GM19351 (cell line): ENCODE data around the gene RAD21L1.
"Not testable (repeated sequence)": the region's sequence is repeated elsewhere in the genome, so short reads cannot be mapped to it uniquely, and the experiment has no call there.

Experiments
- ATAC-seq: cut with Tn5 transposase; IDR thresholded peaks from one replicate; pipeline ENCODE4 v1.9.1; 2021; ENCODE audit warnings: mild to moderate bottlenecking, moderate library complexity; ENCODE audit not compliant: unreplicated experiment

RAD21L1 gene

DNA sequence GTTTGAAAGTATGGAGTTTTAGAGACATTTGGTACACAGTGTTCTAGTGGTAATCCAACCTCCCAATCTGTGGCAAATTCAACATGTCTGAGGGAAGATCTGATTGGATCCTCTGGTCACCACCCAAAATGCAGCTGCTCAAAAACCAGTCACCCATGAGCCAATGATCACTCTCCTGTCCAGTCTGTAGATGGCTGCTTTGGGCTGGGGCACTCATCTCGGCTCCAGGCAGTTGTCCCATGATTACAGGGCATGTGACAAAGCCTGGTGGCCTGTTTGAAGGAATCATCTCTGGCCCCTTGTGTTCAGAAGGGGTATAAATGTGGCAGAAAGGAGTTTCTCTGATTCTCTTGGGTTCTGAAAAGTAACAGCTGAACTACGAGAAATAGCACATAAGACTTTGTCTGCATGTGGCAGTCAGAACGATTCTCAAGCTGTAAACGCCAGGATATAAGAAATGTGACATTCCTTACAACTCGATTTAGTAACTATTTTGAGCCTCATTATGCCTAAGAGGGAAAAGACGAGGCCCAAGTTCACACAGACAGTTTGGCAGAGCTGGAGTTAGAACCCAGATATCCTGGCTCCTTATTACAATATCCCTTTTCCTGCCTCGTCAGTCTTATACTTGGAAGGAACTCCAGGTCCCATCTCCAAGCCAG, 26.5 kb upstream of the RAD21L1 start:
- no peak for ATAC-seq

DNA sequence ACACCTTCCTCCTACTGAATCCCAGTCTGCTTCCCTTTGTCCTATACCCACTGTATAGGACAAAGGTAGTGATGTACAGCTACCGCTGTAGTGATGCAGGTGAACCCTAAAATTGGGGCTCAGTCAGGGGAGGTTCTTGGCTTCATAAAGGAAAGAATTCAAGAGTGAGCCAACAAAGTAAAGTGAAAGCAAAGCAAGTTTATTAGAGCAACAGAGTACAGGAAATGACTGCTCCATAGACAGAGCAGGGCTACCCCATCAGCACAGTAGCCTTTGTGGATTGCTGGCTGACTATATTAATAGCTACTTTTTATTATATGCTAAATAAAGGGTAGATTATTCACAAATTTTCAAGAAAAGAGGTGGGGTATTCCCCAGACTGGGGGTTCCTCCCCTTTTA, 25.9 kb upstream of the RAD21L1 start:
- no peak for ATAC-seq

DNA sequence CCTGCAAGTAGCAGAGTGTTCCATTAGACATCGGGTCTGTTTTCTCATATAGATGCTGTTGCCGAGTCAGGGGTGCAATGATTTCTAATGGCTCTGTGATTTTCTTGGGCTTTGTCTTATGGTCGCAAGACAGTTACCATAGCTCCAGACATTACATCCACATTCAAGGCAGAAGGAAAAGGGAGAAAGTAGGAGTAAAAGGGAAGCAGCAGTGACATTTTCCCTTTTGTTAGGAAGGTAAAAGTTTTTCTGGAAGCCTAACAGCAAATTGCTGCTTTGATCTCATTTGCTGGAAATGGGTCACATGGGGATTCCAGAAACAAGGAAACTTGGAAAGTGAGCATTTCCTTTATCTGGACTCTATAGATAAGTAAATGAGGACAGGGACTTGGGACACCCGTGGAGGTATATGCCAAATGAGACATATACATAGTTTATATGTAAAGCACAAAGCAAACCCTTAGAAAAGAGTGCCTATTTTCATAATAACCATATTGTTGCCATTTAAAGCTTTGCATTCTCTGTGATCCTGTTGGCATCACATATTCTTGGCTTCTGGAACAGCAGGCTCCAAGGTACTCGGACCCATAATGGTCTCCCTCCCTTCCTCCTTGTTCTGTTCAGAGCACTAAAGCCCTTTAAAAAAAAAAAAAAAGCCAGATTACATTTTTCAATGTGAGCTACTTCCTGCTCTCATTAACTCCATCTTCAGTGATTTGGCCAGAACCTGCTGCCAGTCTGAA, 22.9 kb upstream of the RAD21L1 start, which contains the start of gene C20orf202:
Gene C20orf202 (plus strand): TSS at position 693 of the 743 bp plus-strand sequence. CDS start 132 bp downstream, outside the sequence.
- no peak for ATAC-seq

DNA sequence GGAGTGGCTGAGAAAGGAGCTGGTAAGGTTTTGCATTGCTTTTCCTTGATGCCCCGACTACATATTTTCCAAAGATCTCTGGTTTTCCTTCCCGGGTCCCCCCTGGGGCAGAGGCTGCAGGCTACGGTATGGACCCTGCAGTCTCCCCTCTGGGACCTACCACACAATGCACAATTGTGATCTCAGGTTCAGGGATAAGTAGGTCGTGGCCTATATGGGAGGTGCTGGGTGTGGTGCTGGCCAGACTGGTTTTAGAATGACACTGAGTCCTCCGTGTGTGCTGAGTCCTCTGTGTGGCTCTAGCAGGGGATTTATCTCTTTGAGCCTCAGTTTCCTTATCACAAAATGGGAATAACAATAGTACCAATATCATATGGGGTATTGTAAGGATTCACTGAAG, 22.2 kb upstream of the RAD21L1 start:
- ATAC-seq: no peak

DNA sequence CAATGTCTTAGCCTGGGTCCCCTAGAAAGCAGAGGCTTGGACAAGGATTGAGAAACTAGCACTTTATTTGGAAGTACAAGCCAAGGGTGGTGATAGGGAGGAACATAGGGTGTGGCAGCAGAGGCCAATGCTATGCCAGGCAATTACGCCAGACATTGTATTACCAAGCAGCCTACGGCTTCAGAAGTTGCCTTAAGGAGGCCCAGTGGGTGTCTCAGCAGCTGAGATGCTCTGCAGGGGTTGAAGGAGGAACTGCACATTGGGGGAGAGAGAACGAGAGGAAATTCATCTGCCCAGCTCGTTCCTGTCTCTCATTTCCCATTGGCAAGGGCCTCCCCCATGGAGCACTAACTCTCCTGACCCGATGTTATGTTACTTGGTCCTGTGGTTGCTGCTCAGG, 21.7 kb upstream of the RAD21L1 start:
- no peak for ATAC-seq

DNA sequence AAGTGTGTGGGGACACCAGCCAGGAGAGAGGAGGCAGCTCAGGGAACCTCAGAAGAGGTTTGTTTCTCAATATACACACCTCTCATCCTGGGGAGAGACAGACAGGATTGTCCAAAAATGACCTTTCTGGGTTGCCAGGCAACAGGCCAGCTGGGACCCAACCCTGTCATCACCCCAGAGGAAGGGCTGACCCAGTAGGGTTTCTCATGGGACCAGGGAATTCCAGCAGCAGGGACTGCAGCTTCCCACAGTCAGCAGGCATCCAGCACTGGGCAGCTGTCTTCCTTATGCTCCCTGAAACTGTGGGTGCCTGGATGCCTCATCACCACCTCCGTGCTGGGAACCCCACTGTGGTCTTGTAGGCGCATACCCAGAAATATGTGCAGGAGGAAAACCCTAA, 21.3 kb upstream of the RAD21L1 start:
- no peak for ATAC-seq

DNA sequence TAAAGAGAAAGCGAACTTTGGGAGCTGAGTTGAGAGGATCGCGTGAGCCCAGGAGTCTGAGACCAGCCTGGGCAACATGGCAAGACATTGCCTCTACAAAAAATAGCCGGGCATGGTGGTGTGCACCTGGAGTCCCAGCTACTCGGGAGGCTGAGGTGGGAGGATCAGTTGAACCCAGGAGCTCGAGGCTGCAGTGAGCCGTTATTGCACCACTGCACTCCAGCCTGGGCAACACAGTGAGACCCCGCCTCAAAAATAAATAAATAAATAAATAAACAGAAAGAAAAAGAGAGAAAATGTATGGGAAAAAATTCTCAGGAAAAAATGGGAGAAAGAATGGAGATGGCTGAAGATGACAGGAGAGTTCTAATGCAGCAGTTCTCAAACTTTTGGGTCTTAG, 20.0 kb upstream of the RAD21L1 start:
- ATAC-seq: no peak

DNA sequence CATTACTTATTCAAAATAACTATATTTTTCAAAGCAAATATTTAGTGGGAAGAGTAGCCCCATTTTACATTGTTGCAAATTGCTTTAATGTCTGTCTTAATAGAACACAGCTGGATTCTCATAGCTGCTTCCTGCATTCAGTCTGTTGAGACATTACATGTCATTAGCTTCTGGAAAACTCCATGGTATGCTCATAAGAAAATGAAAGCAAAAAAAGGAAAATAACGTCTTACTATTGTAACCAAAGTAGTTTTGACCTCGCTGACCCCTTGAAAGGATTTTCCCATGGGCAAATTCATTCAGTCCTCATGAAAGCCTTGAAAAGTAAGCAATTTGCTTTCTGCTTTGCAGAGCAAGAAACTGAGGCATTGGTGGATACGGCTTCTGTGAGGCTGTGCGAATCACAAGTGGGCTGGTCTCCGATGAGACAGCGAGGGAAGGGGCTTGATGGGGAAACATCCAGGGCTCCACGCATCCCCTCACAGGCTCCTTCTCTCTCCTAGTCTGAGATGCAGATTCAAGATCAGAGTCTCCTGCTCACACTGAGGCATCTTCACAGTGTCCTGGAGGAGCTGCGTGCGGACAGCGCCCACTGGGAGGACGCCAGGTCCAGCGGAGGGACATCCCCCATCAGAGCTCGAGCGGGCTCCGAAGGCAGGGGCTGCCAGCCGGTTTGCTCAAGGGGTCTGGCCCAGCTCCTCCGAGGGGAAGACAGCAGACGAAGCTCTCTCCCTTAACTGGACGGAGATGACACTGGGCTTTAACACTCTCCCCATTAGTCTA, 19.3 kb upstream of the RAD21L1 start:
- ATAC-seq: no peak

DNA sequence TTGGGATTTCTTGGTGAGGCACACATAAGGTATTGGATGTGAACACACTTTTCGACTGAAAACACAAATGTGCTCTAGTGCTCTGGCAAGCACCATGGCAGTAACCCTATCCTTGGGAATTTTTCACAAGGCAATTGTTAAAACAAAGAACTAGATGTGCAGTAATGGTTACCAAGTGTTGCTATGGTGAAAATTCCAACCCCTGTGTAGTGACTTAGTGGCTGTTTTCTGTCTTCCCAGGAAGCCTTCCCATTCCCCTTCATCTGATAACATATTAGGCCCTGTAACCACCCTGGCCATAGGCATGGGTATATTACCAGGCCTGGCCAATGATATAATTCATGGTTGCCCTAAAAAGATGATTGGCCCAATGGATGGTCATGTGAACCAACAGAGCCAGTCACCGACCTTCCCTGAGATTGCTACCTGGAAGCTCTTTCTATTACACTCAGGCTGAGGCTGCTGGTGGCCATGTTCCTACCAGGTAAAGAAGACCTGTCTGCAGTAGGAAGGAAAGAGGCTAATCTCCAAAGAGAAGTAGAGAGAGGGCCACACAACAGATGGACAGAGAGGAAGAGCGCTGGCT, 18.5 kb upstream of the RAD21L1 start:
- ATAC-seq: no peak

DNA sequence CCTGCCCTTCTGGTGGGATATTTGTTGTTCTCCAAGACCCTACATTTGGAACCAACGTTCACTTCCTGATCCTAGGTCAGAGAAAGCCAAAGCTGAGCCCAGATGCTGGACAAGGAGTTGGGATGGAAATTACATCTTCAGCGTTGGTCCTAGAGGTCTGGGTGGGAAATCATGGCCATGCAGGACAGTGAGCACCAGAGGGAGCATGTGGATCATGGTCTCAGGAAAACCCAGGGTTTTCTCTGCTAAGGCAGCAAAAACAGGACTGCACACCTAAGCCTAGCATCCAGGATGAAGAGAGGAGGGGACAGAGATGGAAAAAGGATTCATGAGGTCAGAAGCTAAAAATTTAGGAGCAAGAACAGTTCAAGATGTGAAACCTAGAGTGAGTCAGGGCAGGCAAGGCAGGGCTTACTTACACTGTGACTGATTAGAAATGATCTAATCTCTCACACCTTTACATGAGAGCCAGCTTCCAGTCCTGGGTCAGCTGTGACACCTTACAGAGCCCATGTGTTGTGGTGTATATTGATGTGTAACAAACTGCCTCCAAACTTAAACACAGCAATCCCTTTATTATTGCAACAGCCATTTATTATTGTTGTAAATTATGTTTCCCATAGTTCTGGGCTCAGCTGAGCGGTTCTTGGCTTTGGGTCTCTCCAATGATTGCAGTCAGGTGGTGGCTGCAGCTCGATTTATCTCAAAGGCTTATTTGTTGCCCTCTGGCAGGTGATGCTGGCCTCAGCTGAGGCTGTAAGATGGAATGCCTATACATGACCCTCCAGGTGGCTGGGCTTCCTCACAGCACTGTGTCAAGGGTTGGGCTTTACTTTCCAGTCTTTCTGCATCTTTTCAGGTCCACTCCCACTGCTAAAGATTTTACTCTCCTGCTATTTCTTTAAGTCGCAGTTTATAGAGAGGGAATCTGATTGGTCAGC, 16.1 kb upstream of the RAD21L1 start:
- no peak for ATAC-seq

DNA sequence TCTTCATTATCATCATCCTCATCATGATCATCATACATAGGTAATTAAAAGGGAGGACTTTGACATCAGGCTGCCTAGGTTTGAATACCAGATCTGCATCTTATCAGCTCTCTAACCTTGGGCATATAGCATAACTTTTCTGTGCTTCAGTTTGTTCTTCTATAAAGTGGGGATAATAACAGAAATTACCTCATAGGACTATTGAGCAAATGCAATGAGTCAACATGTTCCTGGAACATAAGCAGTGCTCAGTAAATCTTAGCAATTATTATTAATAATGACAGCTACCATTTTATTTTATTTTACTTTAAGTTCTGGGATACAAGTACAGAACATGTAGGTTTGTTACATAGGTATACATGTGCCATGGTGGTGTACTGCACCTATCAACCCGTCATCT, 15.3 kb upstream of the RAD21L1 start:
- no peak for ATAC-seq

DNA sequence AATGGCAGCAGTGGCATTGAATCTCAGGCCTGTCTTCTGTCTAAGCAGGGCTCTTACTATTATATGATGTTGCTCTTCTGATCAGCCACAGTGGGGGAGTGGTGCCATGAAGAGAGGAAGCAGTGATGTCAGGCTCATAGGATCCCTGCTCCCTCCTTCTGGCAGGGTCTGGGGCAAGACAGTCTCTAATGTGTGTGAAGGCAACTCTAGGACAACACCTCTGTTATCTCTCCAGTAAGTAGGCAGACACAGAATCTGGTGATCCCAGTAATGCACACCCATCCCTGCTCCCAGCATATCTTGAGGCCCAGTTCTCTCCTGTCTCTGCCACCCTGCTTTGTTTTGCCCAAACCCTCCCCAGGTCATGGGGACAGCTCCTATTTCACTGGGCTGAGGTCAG, 13.8 kb upstream of the RAD21L1 start:
- no peak for ATAC-seq

DNA sequence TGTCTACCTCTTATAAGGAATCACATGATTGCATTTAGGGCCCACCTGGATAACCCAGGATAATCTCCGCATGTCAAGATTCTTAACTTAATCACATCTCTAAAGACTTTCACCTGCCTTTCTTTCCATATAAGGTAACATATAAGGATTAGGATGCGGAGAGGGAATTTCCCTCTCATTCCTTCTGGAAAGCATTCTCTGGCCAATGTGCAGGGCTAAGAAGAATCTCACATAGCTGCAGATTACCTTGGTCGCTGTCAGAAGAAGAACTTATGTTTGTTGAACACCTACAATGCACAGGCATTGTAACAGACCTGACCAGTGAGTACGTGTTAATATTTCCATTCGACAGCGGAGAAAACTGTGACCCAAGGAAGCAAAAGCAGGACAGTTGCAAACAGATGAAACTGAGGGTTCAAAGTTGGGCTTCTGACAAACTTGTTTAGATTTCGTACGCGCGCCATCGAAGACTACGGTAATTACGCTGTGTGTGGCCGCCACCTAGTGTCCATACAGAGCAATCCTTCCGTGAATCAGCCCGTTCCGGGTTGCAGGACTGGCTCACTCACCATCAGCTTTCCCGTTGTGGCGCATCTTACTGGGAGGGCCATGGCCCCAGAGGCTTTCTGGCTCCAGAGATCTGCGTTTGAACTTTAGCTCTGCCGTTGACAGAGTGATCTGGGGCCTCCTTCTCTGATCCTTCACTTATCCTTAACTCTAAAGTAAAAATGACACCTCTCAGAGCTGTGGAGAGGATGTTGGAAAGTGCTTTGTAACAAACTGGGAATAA, 13.0 kb upstream of the RAD21L1 start:
- ATAC-seq: peak; percentile 79

DNA sequence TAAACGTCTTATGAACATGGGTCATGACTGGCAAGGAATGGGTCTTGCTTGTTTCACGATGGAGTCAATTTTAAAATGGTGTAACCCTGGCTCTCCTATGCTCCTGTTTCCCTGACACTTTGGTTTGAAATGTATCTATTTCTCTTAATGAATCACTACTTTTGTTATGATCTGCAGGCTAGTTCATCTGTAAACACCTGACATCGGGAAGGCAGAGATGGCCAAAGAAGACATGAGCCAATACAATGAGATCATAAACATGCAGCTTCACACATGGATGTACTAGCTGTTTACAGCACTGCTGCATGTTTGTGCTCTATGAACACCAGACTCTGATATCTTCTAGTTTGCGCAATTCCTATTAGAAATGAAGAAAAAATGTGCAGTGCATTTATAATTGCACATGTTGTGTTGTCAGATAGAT, 11.0 kb upstream of the RAD21L1 start:
- ATAC-seq: no peak

DNA sequence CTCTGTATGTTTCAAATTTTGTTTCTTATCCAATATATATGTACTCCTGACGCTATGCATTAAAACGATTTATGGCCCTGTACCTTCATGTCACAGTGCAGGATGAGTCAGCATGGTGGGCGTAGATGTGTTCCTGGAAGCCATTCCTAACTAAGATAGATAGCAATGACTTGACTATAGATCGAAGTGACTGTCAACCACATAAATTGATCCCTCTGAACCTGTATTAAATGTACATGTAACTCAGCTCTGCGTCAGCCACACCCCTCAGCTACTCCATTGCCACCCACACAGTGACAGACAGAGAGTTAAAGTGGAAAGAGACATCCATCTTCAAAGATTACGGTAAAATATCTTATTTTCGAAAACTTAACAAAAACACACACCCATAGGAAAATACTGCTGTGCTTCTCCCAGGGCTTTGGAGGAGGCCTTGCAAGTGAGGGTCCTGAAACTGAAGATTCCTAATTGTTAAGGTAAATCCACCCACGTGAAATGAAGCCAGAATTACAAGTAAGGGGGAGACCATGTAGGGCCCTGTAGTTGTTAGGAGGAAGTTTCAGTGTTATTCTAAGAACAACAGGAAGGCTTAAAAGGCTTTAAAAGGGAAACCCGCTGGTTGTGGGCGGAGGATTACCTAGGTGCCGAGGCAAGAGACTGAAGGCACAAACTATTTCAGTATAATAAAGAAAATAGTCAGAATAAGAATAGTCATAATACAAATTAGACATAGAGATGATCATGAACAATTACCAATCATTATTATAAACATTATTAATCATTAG, 10.3 kb upstream of the RAD21L1 start:
- no peak for ATAC-seq

DNA sequence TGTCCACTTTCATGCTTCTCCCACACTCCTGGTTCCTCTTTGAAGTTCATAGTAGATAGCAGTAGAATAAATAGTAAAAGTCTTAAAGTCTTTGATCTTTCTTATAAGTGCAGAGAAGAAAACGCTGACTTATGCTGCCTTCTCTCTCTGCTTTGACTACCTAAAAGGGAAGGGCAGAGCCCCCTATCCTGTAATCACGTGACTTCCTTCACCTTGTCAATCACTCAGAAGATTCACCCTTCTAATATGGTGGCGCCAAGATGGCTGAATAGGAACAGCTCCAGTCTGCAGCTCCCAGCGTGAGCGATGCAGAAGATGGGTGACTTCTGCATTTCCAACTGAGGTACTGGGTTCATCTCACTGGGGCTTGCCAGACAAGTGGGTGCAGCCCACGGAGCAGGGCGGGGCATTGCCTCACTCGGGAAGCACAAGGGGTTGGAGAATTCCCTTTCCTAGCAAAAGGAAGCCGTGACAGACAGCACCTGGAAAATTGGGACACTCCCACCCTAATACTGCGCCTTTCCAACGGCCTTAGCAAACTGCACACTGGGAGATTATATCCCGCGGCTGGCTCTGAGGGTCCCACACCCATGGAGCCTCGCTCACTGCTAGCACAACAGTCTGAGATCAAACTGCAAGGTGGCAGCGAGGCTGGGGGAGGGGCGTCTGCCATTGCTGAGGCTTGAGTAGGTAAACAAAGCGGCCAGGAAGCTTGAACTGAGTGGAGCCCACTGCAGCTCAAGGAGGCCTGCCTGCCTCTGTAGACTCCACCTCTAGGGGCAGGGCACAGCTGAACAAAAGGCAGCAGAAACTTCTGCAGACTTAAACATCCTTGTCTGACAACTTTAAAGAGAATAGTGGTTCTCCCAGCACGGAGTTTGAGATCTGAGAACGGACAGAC, 9.1 kb upstream of the RAD21L1 start:
- ATAC-seq: not testable (repeated sequence)

DNA sequence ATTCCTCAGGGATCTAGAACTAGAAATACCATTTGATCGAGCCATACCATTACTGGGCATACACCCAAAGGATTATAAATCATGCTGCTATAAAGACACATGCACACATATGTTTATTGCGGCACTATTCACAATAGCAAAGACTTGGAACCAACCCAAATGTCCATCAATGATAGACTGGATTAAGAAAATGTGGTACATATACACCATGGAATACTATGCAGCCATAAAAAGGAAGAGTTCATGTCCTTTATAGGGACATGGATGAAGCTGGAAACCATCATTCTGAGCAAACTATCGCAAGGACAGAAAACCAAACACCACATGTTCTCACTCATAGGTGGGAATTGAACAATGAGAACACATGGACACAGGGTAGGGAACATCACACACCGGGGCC, 3.1 kb upstream of the RAD21L1 start:
- not testable (repeated sequence) for ATAC-seq
